ENCODE results near the gene TSPAN18.

Gene TSPAN18

DNA sequence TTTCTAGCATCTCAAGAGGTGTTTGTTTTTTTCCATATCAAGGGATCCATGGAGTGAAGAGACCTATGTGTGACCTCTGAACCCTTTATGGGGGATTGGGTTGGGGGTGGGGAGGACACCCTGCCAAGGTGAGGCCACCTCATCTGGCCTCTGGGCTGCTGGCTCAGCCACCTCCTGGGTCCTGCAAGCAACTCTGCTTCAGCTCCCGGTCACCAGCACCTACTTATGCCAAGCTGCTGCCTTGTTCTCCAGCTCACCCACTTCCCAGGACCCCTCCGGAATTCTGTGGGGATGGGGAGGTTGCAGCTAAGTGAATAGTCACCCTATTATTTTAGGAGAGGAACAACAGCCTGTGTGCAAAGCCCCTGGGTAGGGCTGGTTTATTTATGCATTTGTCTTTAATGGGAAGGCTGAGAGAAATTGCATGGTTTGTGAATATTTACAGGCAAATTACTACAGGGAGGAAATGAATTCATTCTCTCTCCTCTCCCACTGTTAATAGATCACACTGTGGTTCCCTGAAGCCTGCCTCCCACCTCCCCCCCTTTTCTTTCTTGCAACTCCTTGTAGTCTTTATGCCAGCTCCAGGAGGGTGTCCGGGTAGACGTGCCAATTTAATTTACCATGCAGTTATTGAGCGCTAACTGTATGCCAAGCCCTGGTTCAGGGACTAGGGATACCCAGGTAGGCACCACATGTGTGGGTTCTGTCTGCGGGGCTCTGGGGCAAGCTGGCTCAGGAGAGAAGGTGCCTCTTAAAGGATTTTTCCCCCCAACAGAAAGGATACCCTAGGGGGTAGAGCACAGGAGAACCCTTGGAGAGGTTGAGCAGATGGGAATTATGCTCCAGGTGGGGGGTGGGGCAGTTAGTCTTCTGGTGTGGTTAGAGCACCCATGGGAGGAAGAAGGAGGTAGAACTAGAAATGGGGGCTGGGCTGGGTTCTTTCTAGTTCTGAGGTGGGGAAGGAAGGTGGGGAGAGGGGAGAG is 50.7 kb downstream of the TSPAN18 start:
- DNase-seq (ENCODE audit: low read depth, low spot score), result no peak

DNA sequence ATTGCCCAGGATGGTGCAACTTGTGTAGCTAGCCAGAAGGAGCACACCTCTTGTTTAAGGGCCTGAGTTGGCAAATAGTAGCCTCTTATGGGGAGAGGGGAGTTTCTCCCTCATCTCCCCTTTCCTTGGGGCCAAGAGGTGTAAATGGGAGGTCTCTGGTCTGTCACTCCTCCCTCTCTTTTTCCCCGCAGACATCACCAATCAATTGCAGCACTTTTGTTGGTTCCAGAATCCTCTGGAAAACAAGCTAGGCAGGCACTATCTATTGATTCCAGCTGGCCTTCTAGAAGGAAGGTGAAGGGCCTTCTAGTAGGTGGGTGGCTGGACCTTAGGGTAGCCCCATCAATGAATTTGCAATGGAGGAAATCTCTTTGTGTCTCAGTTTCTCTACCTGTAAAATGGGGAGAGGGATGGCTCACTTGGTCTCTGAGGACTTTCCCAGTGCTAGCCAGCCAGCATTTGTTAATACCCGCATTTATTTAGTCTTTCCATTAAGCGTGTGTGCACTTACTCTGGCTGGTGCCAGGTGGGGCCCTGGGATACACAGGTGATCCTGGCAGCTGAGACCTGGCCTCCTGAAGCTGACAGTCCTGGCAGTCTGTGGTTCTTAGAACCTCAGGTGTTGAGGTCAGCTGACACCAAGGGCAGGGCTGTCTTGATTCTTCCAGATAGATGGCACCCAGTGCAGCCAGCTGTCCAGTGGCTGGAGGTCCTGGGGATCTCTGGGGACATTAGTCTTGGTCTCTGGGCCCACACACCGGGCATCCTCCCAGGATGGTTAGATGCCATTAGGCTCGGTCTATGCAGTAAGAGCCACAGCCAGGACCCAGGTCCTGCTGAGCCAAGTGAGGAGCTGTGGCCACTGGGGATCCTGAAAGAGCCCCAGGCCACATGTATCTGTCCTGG is 51.7 kb downstream of the TSPAN18 start:
- DNase-seq (ENCODE audit: low read depth, low spot score), result no peak

DNA sequence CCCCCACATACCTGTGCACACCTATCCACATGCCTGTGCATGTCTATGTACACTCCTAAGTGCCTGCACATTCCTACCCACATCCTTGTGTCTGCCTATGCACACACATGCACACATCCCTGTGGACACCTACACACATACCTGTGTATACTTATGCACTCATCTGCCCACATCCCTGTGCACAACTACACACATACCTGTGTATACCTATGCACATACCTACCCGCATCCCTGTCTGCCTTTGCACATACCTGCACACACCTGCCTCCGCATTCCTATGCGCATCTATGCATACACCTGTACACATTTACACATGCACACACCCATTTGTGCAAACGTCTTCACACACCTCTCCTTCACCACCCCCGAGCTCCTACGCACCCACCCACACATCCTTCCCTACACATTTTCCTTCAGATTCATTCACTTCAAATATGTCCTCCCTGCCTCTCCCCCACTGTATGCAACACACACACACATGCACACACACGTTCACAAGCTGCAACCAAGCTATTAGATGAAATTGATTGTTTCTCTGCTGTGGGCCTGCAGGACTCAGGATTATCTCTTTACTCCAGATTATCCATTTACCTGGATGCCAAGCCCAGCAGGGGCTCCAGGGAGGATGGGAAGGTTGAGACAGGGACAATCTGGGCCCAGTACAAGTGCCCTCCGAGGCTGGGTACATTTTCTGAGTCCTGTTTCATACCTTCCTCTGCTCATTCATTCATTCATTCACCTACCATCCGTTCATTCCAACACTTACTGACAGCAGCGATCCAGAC is 53.2 kb downstream of the TSPAN18 start:
- DNase-seq (ENCODE audit: low read depth, low spot score), result no peak

DNA sequence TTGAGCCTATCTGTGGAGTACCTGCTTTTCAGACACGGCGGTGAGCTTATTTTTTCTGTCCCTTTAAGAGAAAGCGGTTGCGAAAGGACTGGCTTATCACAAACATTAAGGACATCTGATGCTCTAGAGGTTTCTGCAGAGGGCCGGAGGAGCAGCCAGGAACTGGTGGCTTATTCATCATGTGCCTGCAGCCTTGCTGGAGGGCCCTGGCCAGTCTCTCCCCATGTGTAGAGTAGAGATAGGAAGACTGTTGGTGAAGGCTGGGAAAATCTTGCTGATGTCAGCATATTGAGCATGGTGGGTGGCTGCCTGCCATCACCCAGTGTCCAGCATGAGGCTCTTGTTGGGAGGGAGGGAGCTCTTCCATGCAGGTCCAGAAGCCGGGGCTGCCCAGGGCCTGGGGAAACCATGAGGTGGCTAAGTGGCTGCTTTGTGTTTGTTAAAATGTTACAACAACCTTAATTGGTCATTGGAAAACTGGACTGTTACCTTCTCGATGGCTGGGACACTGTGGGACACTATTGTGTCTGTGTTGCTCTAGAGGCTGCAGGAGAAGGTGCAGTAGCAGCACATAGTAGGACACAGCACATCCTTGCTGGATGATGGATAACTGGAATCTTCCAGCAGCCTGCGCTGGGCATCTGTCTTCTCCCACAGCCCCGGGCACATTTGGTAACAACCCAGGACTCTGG is 54.3 kb downstream of the TSPAN18 start:
- DNase-seq (ENCODE audit: low read depth, low spot score), result no peak

DNA sequence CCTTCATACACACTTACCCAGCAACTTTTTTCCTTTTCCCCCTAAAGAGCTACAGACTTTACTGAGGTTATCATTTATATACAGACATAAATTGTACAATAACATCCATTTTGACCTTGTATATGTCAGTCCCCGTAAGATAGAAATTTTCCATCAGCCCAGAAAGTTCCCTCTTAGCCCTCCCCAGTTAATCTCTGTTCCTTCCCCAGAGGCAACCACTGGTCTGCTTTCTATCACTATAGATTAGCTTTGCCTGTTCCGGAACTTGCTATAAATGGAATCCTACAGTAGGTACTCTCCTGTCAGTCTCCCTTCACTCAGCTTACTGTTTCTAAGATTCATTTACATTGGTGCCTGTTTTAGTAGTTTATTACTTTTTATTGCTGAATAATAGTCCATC is 54.9 kb downstream of the TSPAN18 start:
- no peak for DNase-seq (ENCODE audit: low read depth, low spot score)

DNA sequence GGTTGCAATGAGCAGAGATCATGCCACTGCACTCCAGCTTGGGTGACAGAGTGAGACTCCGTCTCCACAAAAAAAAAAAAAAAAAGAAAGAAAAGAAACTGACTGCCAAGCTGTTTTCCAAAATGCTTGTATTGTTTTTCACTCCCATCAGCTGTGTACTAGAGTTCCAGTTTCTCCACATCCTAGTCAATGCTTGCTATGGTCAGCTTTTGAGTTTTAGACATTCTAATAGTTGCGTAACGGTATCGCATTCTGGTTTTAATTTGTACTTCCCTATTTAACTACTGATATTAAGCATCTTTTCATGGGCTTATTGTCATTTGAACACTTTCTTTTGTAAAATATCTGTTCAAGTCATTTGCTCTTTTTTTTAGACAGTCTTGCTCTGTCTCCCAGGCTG is 55.7 kb downstream of the TSPAN18 start:
- DNase-seq (ENCODE audit: low read depth, low spot score), result no peak

DNA sequence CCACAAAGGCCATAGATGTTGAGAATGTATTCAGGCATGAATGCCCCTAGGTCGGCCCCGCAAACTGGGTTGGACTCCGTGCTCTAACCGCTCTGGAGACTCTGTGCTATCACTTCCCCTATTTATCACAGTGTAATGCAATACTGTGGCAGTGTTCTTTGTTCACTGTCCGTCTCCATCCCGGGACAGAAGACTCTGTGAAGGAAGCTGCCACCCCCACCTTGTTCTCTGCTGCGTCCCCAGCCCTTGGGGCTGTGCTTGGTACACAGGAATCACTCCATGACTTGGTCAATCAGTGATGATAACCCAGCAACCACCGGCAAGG is 57.6 kb downstream of the TSPAN18 start:
- no peak for DNase-seq (ENCODE audit: low read depth, low spot score)

DNA sequence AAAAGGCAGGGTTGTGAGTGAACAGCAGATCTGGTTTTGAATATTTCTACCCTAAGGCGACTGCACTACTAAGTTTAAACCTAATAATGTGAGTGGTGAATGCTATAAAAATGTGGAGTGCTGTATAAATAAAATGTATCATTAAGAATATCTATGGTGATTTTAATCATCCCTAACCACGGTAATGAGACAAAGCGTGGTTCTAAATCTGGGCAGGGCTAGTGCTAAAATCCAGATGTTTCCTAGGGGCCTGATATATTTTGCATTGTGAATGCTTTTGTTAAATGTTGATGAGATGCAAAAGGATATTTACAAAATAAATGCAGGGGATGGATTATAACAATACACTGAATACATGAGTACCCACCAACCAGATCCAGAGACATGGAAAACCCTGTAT is 58.1 kb downstream of the TSPAN18 start:
- DNase-seq (ENCODE audit: low read depth, low spot score), result no peak

DNA sequence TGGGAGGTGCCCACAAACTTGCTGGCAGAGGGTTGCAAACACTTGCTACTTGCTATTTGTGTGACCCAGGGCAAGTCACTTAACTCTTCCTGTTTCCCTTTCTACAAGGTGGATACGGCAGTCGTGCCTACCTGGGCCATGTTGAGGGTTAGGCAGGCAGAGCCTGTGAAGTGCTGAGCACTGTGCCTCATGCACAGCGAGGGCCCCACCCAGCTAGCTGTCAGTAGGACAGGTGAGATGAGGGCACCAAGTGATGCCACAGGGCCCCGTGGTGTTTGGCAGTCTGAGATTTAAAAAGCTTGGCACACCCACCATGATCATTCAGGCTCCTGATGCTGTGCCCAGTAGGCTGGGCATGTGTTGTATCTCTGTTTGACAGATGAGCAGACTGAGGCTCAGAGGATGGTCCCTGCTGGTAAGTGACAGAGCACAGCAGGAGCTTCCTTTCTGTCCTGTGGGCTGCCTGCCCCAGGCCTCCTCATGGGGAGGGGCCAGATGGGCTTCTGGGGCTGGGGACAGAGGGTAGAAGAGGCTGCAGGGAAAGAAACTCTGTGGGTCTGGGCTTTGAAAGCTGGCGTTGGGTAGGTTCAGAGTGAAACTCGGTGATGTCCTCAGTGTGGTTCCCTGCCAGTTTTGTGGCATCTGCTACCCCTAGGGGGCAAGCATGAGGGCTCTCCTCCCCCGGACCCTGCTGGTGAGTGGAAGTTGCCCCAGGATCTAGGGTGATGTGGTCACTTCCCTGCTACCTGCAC is 59.3 kb downstream of the TSPAN18 start:
- no peak for DNase-seq (ENCODE audit: low read depth, low spot score)

DNA sequence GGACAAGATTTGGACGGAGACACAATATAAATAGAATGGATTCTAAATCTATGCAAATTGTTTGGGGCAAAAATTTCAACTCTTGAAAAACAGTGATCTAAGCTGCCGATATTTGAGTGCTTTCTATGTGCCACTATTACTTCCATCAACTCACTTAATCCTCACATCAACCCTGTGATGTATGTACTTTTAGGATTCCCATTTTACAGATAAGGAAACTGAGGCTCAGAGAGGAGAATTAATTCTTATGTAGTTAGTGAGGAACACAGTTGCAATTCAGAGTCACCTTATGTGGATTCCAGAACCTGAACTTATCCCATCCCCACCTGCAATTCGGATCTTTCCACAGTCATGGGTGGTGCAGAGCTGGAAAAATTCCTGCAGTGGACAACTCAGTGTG is 60.3 kb downstream of the TSPAN18 start:
- no peak for DNase-seq (ENCODE audit: low read depth, low spot score)

DNA sequence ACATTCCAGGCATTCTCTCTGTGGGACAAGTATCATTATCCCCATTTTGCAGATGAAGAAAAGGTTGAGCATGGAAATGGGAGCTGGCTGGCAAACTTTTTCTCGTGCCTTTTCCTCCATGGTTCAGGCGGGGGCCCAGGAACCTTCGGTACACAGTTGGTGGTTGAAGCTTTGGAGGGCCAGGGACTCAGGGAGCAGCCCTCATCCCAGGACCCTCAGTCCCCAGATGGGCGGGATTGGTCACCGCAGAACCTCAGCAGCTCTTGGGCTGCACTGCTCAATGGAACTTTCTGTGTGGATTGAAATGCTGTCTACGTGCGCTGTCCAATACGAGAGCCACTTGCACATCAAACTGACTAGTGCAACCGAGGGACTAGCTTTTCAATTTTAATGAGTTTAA is 61.2 kb downstream of the TSPAN18 start:
- no peak for DNase-seq (ENCODE audit: low read depth, low spot score)

DNA sequence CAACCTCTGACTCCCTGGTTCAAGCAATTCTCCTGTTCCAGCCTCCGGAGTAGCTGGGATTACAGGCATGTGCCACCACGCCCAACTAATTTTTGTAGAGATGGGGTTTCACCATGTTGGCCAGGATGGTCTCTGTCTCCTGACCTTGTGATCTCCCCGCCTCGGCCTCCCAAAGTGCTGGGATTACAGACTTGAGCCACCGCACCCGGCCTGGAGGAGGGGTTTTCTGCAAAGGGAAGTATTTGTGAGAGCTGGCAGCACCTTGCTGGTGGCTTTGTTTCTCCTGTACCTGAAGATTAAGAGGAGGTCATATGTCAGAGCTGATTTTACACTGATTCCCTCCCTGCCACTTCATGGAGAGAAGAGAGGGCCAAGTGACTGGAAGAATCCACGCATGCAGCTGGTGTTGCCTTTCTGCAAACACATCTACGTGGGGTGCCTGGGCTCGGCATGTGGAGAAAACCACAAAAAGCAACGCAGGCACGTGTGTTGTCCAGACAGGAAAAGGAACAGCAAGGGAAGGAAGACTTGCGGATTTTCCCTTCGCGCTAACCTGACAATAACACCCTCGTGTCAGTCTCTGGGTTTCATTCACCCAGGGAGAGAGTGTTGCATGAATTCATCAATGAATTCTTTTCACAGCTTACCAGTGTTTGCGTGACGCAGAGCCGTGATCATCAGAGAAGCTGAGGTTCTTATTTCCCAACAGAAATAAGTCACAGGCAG is 61.9 kb downstream of the TSPAN18 start:
- no peak for DNase-seq (ENCODE audit: low read depth, low spot score)

DNA sequence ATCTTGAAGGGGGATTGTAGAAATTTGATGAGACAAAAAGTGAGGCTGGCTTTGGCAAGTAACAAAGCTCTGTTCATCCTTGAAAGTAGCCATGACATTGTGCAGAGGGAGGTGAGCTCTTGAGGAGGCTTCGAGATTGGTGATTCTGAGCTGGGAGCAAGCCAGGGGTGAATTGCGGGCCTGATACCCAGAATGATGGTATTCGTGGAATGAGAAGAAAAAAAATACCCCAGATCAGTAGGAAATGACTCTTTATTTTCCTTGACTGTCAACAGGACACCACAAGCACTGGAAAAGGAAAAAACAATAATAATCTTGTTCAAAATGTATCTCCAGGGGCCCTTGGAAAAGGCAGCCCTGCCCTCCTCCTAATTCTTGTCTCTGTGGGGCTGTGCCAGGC is 62.7 kb downstream of the TSPAN18 start:
- DNase-seq (ENCODE audit: low read depth, low spot score), result no peak

DNA sequence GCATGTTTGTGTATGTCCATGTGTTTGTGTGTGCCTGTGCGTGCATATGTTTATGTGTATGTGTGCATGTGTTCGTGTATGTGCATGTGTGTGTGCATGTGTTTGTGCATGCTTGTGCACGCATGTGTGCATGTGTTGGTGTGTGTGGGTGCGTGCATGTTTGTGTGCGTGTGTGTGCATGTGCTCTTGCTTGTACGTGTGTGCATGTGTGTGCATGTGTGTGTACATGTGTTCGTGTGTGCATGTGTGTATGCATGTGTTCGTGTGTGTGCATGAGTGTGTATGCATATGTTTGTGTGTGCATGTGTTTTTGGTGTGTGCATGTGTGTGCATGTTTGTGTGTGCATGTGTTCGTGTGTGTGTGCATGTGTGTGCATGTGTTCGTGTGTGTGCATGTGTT is 63.4 kb downstream of the TSPAN18 start:
- no peak for DNase-seq (ENCODE audit: low read depth, low spot score)

DNA sequence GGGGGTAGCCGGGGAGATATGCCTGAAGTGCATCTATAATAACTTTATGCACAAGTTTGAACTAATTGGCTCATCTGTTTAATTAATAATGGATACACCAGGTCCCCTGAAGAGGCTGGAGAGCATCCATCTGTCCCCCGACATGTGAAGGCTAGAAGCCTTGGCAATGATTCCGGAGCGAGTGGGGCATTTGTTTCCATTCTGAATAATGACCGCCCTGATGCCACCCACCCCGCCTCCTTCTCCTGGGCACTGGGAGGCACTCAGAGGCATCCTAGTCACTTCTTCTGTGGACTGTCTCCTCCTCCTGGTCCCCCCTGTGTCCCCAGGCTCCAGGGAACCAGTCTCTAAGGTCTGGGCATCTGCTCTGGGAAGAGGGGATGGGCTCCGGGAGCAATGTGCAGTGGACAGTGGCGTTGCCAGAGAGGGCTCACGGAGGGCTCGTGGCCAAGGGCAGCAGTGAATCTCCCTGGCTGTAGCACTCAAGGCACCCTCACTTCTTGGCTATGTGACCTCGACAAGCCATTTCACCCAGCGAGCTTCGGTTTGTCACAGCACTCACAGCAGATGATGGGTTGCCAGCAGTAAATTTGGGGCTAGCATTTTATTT is 64.7 kb downstream of the TSPAN18 start:
- DNase-seq (ENCODE audit: low read depth, low spot score), result no peak

DNA sequence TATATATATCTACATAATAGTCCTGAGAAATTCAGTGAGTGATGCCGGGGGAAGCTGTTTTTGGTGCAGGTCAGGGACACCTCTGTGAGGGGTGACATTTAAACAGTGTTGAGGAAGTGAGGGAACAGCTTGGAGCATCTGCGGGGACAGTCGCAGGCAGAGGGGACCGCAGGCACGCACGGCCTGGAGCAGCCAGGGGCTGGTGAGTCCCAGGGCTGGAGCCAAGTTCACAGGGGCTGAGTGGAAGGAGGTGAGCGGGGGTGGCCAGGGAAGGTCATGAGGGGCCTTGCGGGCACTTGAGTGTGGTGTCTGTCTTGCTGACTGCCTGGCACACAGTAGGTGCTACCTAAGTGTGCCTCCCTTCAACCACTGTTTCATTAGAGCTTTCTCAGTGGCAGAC is 65.4 kb downstream of the TSPAN18 start:
- no peak for DNase-seq (ENCODE audit: low read depth, low spot score)

DNA sequence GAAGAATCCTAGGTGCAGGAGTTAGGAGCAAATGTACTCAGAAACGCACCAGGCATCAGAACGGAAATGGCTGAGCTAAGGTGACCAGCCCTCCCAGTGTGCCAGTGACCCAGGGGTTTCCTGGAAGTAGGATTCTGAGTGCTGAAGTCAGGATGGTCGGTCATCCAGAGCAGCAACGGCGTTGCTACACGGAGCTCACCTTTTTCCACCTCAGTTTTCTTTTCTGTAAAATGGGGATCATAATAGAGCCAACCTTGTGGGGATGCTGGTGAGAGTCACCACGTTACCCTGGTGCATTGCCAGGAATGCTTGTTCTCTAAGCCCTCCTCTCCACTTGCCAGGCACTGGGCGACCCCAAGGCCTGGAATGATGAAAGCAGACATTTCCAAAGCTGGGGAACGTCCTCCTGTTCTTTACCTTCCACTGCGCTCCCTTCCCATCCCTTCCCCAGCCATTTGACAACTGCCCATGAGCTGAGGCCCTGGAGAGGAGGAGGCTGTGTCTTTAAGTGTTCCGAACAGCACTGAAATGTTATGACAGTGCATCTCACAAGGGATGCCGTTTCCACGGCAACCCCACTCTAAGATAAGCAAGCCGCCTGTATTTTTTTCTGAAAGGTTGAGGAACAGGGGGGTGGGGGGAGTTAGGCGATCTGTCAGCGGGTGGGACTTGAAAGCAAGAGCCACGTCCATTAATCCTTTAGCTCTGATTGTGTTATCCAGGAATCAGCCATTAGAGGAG is 66.8 kb downstream of the TSPAN18 start:
- DNase-seq (ENCODE audit: low read depth, low spot score), result no peak

DNA sequence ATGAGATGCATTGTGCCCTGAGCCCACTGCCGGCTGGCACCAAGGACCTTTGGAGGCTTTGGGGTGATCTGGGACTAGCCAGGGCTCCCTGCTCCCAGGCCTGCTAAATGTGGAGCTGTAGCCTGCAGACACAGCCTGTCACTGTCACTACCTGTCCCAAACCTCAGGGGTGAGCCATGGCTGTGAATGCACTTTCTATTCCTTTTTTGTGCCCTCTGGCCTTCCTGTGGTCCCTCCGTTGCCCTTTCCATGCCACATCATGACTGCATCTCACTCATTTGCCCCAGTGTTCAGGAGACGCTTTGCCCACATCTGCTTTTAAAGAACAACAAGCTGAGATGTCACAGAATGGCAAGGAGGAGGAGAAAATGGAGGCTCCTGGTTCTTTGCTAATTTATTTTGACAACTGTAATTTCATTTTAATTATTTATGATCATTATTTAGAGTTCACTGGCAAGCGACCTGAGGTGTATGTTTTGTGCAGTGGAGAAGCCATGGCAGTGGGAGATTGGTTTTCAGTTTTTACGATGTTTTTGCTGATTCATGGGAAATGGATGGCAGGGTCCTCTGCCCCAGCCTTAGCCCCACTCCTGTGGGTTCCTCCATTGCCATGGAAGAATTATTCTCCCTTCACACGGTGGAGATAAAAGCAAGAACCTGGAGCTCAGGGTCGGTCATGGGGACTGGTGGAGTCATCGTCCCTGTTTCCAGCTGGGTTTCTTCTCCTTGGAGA is 69.2 kb downstream of the TSPAN18 start:
- no peak for DNase-seq (ENCODE audit: low read depth, low spot score)

Data from activated CD4-positive, CD25-positive, alpha-beta regulatory T cell treated with anti-CD3 and anti-CD28 coated beads, Interleukin-2, amount 50 U/mL, for 16 hours (primary cell).